Upper lobe of left lung (tissue), 4 donors: Measurements from ENCODE around the gene ENPP3.

ENCODE experiments used
- CTCF ChIP-seq, 6 experiments: fragments of 450-650 bp in 4 of 6; fragments of 200-600 bp in 2 of 6; sonication (generic) in 2 of 6; IDR thresholded peaks; one replicate each; pipeline ENCODE4 v1.5.1; 2016 to 2019; ENCODE audit warnings: antibody characterized with exemption in 6 of 6
- POLR2AphosphoS5 ChIP-seq, 2 donors: sonication (generic); formaldehyde crosslinking; IDR thresholded peaks; one replicate each; pipeline ENCODE4 v1.5.1; 2017; ENCODE audit warnings: antibody characterized with exemption in 2 of 2

- no peak for TF ChIP-seq CTCF (IDR thresholded peaks at IDR 0.05)
- no peak for TF ChIP-seq POLR2AphosphoS5 (IDR thresholded peaks at IDR 0.05)
These were observed 9.2 kb downstream of the ENPP3 start for GRCh38 chr6:131646249-131646670.
